GM10847 (cell line): ENCODE data around the gene LMX1B.

Experiments
- POLR2A ChIP-seq: IDR thresholded peaks from 2 replicates; pipeline ENCODE4 v1.6.1; 2011; ENCODE audit not compliant: insufficient read length; ENCODE audit errors: extremely low read depth

LMX1B gene

DNA sequence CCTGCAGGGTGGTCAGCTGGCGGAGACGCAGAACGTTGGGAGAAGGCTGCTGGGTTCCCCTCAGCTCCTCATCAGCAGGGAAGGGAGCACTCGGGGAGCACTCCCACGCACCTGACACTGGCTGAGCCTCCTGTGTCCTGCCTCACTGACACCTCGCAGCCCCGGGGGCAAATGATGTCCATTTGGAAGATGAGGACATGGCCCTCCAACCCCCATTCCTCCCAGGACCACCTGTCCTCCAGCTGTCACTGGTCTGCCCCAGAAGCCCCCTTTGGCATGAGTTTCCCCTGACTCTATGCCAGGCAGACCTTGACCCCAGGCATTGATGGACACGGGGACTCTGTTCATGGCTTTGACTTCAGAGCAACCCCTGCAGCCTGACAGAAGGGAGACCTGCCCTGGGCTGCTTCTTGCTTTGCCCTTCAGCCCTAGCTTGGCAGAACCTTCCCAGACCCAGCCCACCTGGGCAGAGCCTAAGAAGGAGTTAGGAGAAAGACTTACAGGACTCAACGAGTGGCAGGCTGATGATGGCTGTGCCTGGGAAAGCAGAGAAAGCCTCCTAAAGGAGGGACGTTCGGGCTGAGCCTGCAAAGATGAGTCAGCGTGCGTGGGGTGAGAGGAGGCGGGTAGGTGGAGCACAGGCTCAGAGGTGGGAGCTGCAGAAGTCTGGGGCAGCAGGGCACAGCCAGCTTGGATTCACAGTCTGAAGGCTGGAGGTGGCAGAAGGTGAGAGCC is 90.6 kb downstream of the LMX1B start:
- no peak for TF ChIP-seq POLR2A

- no peak for TF ChIP-seq POLR2A
These were observed 91.4 kb downstream of the LMX1B start for GRCh38 chr9:126704892-126705766.

GRCh38 chr9:126705767-126706697 is 92.3 kb downstream of the LMX1B start:
- no peak for TF ChIP-seq POLR2A

GRCh38 chr9:126706698-126707053 is 92.9 kb downstream of the LMX1B start:
- no peak for TF ChIP-seq POLR2A

DNA sequence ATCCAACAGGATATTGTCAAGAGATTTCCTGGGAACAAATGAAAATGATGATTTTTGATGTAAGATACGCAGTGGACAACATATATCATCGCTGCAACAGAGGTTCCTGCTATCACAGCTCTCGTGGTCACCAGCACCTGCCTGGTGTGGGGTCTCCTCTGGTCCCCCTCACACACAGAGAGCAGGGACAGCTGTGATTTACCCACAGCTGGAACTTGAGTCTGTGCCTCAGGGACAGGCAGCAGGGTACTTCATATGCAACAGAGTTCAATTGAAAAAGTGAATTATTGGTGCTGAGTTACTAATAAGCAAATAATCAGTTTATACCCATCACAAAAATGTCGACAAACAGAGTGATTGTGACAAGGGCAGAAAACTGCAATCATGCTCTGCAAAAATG is 93.4 kb downstream of the LMX1B start:
- no peak for TF ChIP-seq POLR2A

DNA sequence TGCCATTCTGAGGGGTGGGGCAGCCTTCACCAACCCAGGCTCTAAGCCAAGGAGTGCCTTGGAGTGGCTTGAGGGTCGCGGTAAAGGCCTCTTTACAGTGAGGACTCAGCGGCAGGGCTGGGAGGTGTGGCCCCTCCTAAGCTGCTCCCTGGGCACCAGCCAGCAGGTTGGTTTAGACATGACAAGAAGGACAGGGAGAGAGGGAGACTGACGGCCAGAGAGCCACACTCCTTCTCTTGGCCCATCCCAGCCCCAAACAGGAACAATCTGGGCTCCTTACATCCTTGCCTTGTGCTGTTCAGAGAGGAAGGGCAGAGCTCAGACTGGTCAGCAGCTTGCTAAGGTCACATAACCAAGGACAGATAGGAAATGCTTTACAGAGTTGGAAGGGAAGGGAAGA is 94.5 kb downstream of the LMX1B start:
- no peak for TF ChIP-seq POLR2A

DNA sequence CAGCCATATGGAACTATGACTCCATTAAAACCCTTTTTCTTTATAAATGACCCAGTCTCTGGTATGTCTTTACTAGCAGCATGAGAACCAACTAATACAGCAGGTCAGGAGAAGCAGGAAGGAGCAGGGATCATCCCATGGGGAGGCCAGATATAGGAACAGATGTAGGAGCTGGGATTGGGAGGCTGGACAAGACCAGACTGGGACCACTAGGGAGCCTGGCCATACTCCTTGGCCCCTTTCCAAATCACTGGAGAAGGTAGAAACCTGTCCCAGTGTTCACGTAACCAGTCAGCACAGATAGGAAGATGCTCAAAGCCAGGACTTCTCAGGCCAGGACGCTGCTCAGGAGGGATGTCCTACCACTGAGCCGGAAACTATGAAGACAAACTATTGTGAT is 95.5 kb downstream of the LMX1B start:
- TF ChIP-seq POLR2A: no peak

- TF ChIP-seq POLR2A: no peak
These were observed 101.7 kb downstream of the LMX1B start for GRCh38 chr9:126715382-126715781.

- no peak for TF ChIP-seq POLR2A
These were observed 105.9 kb downstream of the LMX1B start for GRCh38 chr9:126719618-126720031.

DNA sequence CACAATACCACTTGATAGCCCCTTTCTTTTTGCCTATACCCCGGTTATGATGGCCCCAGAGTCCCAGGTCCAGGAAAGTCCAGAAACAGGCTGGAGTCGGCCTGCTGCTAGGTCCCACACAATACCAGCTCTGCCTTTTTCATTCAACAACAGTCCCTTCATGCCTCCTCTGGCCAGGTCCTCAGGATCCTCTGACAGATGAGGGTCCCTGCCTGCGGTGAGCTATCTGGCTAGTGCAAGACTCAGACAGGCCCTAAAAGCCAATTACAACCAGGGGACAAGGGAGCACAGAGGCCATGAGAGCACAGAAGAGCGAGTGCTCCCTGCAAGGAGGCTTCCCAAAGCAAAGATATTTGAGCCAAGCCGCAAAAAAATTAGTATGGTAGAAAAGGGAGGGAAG is 106.3 kb downstream of the LMX1B start:
- TF ChIP-seq POLR2A: no peak

DNA sequence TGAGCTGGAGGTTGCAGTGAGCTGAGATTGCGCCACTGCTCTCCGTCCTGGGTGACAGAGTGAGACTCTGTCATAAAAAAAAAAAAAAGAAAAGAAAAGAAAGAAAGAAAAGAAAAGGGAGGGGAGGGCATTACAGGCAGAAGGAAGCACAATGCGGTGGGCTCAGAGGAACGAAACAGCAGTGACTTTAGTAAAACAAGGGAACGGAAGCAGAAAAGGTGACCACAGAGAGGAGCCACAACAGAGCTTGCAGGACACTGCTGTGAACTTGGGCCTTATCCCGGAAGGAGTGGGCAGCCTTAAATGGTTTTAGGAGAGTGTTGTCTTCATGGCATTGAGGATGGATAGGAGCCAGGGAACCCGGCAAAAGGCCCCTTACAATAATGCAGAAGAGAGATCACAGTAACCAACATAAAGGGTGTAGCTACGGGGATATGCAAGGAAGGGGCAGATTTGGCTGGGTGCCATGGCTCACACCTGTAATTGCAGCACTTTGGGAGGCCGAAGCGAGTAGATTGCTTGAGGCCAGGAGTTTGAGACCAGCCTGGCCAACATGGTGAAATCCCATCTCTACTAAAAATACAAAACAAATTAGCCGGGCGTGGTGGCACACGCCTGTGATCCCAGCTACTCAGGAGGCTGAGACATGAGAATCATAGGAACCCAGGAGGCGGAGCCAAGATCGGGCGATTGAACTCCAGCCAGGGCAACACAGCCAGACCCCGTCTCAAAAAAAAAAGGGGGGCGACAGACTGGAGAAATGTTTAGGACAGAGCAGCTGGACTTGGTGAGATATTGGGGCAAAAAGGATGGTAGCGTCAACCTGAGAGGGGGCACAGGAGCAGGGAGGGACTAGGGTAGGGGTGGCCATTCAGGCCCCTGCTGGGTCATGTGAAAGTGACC is 107.2 kb downstream of the LMX1B start:
- TF ChIP-seq POLR2A: no peak

DNA sequence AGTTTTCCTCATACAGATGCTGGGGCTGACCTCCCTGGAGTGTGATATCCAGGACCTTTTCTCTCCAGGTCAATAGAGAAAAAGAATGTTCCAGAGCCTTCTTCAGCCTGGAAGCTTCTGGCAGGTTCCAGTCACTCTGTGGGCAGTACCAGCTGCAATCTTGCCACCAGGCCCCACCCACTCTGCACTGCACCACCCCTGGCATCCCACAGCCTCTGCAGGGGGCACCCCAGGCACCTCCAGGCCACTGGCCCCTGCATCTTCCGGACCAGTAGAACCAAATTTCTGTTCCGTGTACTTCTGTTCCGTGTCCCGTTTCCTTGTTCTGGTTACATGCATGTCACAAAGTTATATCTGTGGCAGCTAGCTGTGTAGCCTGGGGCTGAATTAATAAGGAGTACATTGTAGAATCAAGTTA is 107.8 kb downstream of the LMX1B start:
- TF ChIP-seq POLR2A: no peak

DNA sequence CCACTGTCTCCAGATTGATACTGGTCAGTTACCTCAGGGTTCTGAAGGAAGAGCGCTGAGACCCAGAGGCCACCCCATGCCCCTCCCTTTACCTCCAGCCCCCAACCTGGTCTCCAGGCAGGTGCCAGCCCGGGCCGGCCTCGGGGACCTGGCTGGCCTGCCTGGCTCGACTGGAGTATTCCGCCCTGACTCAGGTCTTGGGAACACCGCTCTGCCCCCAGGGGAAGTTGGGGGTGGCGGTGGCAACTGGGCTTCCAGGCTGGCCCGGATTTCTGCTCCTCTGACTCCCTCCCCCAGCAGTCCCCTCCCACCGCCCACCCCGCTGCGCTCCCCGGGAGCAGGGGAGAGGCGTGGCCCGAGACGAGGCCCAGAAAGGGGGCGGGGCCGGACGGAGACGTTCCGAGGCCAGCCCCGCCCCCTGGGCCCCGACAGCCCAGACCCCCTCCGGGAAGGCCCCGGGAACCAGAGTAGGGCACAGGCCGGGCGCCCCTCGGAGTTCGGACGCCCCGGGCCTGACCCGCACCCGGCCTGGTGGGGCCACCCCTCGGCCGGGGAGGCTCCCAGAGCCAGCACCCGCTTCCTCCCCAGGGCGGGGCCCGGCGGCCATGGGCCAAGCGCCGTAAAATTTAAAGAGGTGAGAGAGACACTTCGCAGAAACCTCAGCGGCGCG is 108.7 kb downstream of the LMX1B start:
- peak; percentile 43 for TF ChIP-seq POLR2A
